GM23338 (cell line): ENCODE measurements around the gene PPP2R5D.

Experiments
- CREB1 ChIP-seq: fragments of 250-450 bp; sonication (Bioruptor Pico); IDR thresholded peaks from 2 replicates; pipeline ENCODE4 v1.5.0; 2020; ENCODE audit warnings: low read depth, mild to moderate bottlenecking, moderate library complexity
- CTCF ChIP-seq, 2 experiments: fragments of 200-600 bp in 1 of 2; sonication (generic) in 1 of 2; conservative IDR thresholded peaks; 2 replicates each; pipeline versions ENCODE4 v1.5.1 to v1.6.1; 2016 to 2017; ENCODE audit warnings: antibody characterized with exemption in 2 of 2, low read depth in 2 of 2, mild to moderate bottlenecking in 2 of 2, moderate library complexity in 1 of 2
- EZH2 ChIP-seq: fragments of 200-600 bp; sonication (generic); IDR thresholded peaks from one replicate; pipeline ENCODE4 v1.8.0; 2017; ENCODE audit warnings: antibody characterized with exemption, mild to moderate bottlenecking, low read depth; ENCODE audit not compliant: unreplicated experiment
- EZH2phosphoT487 ChIP-seq: fragments of 200-600 bp; sonication (generic); IDR thresholded peaks from one replicate; pipeline ENCODE4 v1.8.1; 2018; ENCODE audit warnings: antibody characterized with exemption; ENCODE audit not compliant: unreplicated experiment
- POLR2AphosphoS5 ChIP-seq: IDR thresholded peaks from 2 replicates; pipeline ENCODE4 v1.6.1; 2016; ENCODE audit warnings: antibody characterized with exemption, low read depth
- REST ChIP-seq: IDR thresholded peaks from one replicate; pipeline ENCODE4 v1.6.1; 2018; ENCODE audit warnings: antibody characterized with exemption; ENCODE audit not compliant: unreplicated experiment

GRCh38 chr6:43050981-43051380 is 66.6 kb downstream of the PPP2R5D start:
- TF ChIP-seq CTCF (conservative IDR thresholded peaks at IDR 0.05; ENCODE audit: low read depth in 2 of 2), result no peak
- no peak for TF ChIP-seq EZH2phosphoT487
- no peak for TF ChIP-seq POLR2AphosphoS5
- TF ChIP-seq REST, result no peak
- no peak for TF ChIP-seq CREB1 (CRISPR knock-in tag)
- TF ChIP-seq EZH2, result no peak
